Effector memory CD8-positive, alpha-beta T cell (primary cell): ENCODE results near the gene ZNF71.

Experiments used
- ATAC-seq: fragments of 150-1000 bp; cut with Tn5 transposase; replicated peaks from 2 replicates; pipeline ENCODE4 v1.10.0; 2021; ENCODE audit warnings: mild to moderate bottlenecking, moderate library complexity
- DNase-seq, 3 experiments: peaks; one replicate each; pipeline ENCODE4 v3.0.0; 2021
- H3K27ac Mint-ChIP-seq, 2 donors: one replicate each; pipeline ENCODE4 v1.8.0; 2022; ENCODE audit warnings: mild to moderate bottlenecking in 2 of 2, mixed read lengths in 2 of 2, moderate library complexity in 2 of 2
- H3K27me3 Mint-ChIP-seq, 2 donors: one replicate each; pipeline ENCODE4 v1.8.0; 2022; ENCODE audit warnings: mixed read lengths in 2 of 2
- H3K36me3 Mint-ChIP-seq: one replicate; pipeline ENCODE4 v1.8.0; 2022; ENCODE audit warnings: mild to moderate bottlenecking, moderate library complexity, mixed read lengths; ENCODE audit not compliant: insufficient read depth
- H3K4me1 Mint-ChIP-seq, 2 donors: one replicate each; pipeline ENCODE4 v1.8.0; 2022; ENCODE audit warnings: low read depth in 2 of 2, mixed read lengths in 2 of 2
- H3K4me3 Mint-ChIP-seq, 2 donors: one replicate each; pipeline ENCODE4 v1.8.0; 2022; ENCODE audit warnings: mild to moderate bottlenecking in 2 of 2, mixed read lengths in 2 of 2, moderate library complexity in 2 of 2
- H3K9me3 Mint-ChIP-seq, 2 donors: one replicate each; pipeline ENCODE4 v1.8.0; 2022; ENCODE audit warnings: mixed read lengths in 2 of 2

The ZNF71 gene

DNA sequence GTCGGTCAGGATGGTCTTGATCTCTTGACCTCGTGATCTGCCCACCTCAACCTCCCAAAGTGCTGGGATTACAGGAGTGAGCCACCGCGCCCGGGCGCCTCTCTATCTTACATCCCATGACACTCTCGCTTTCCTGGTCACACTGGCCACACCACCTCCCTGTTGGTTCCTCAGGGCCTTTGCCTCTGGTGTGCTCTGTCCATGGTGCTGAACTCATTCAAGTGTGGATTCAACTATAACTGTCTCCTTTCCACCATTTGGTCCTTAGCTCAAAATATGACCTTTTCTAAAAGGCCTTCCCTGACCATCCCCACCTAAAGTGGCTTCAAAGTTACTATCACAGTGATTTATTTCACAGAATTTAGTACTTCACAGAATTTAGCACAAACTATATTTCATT is 44.1 kb downstream of the ZNF71 start:
- Mint-ChIP-seq H3K4me1 (no peaks in the 10 kb centered on the region), H3K9me3 (peaks cover 18 to 21% of the 10 kb centered on the region in 2 donors), H3K27me3 (peaks cover 5 to 7% of the 10 kb centered on the region in 2 donors), H3K36me3 (no peaks in the 10 kb centered on the region), H3K27ac (no peak overlapping the region), H3K4me3 (no peak overlapping the region)
- ATAC-seq: no peak
- no peak for DNase-seq

DNA sequence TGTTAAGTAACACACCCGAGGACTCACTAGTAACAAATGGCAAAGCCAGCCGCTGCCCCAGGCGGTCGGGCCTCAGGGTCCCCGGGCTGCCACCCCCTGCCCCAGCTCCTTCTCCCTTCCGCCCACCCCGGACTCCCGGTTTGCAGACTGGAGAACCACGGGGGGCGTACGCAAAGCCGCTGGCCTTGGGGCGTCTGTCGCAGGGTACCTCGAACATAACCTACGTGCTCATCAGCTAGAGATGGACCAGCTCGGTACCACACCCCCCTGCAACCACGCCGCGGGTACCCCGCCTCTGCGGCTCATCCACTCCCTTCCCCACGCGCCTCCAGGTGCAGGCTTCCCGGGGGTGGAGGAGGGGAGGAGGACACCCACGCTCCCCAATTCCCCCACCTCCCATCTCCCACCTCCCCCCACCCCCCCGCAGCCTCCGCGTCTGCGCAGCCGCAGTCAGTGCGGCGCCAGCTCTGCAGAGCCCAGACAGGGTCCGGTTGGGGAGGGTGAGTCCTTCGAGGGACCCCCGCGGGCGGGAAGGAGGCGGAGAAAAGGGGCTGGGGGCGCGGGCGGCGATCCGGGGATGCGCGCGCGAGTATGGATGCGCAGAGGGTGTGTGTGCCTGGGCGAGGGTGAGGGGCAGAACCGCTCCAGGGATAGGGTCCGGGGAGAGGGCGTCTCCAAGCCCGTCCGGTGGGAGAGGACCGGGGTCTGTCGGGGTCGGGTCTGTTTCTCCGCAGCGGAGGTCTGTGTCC is 47.8 kb downstream of the ZNF71 start, which contains the start of gene SMIM17:
TSS of gene SMIM17 (plus strand) at position 449 of the 749 bp plus-strand sequence. CDS start 2,509 bp downstream, outside the sequence.
- H3K27me3 Mint-ChIP-seq: peaks cover 7 to 10% of the 10 kb centered on the region in 2 donors
- no peak within 1 kb of the TSS for H3K27ac Mint-ChIP-seq
- H3K4me1 Mint-ChIP-seq: no peaks in the 10 kb centered on the region
- ATAC-seq: no peak
- no peak within 1 kb of the TSS for H3K4me3 Mint-ChIP-seq
- H3K36me3 Mint-ChIP-seq: no peaks in the 10 kb centered on the region
- DNase-seq: no peak
- peaks cover 28 to 47% of the 10 kb centered on the region in 2 donors for H3K9me3 Mint-ChIP-seq

DNA sequence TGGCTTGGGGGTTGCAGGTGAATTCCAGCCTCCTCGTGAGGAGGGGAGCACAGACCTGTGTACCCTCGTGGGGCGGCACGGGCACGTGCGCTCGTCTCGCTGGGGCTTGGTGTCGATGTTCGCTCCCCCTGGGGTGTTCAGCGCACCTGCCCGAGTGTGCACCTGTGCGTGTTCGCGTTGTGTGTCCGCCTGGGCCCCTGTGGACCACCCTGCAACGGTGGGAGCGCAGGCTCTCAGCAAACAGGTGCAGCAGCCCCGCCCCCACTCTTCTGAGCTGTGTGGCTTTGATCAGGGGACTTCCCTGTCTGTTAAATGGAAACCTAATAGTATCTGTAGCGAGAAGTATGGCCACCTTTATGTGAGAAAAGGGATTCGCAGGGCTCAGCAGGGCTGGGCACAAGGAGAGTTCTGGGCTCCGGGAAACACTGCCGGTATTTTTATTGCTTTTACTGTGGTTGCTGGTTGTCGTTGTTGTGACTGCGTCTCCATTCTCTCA is 48.4 kb downstream of the ZNF71 start:
- Mint-ChIP-seq H3K27me3 (peaks cover 7 to 10% of the 10 kb centered on the region in 2 donors), H3K9me3 (peaks cover 31 to 50% of the 10 kb centered on the region in 2 donors), H3K4me1 (no peaks in the 10 kb centered on the region), H3K4me3 (no peak overlapping the region), H3K27ac (no peak overlapping the region), H3K36me3 (no peaks in the 10 kb centered on the region)
- ATAC-seq (no peak), DNase-seq (no peak)

DNA sequence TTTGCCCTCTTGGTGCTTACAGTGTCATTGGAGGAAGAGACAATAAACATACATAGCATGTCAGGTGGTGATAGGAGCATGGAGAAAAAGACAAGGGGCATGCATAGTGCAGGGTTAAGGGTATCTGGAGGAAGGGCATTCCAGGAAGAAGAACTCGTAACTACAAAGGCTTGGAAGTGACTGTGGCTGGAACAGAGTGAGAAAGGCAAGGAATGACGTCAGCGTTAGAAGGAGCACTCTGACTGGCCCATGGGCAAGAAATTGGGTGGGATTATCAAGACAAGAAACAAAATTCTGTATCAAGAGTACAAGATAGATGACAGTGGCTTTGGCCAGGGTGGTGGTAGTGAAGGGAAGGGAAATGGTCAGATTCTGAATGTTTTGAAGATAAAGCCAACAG is 59.0 kb downstream of the ZNF71 start:
- DNase-seq: no peak
- no peak overlapping the region for H3K4me3 Mint-ChIP-seq
- peaks cover 15 to 26% of the 10 kb centered on the region in 2 donors for H3K9me3 Mint-ChIP-seq
- no peaks in the 10 kb centered on the region for H3K27me3 Mint-ChIP-seq
- no peaks in the 10 kb centered on the region for H3K4me1 Mint-ChIP-seq
- H3K36me3 Mint-ChIP-seq: no peaks in the 10 kb centered on the region
- no peak for ATAC-seq
- no peak overlapping the region for H3K27ac Mint-ChIP-seq

DNA sequence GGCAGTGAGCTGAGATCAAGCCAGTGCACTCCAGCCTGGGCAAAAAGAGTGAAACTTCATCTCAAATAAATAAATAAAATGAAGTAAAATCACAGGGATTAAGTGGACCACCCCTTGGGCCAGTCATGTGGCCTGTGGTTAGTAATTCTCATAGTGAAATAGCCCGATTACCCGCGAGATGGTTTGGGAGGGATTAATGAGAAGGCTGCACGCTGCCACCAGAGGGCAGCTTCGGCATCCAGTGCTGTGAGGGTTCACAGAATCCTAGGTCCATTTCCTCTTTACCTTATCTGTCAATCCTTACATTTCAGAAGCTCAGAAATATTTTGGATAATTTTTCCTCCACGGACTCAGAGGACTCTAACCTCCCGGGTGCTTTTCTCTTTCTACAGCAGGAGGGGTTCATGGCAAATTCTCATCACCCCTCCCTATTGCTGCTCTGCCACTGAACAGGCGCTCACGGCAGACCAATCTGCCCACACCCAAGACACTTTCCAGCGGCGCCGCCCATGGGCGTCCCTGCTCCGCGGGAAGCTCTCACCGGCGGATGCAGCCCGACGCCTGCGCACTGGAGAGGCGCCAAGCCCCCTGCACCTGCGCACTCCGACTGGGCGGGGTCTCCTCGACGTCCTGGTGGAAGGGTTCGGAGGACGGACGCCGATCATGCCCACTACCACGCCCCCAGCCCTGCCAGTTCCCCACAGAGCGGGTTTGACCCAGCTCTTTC is 65.4 kb downstream of the ZNF71 start:
- no peak for ATAC-seq
- no peaks in the 10 kb centered on the region for H3K4me1 Mint-ChIP-seq
- peaks cover 6 to 23% of the 10 kb centered on the region in 2 donors for H3K9me3 Mint-ChIP-seq
- DNase-seq: no peak
- H3K4me3 Mint-ChIP-seq: no peak overlapping the region
- no peak overlapping the region for H3K27ac Mint-ChIP-seq
- no peaks in the 10 kb centered on the region for H3K36me3 Mint-ChIP-seq
- H3K27me3 Mint-ChIP-seq: no peaks in the 10 kb centered on the region

DNA sequence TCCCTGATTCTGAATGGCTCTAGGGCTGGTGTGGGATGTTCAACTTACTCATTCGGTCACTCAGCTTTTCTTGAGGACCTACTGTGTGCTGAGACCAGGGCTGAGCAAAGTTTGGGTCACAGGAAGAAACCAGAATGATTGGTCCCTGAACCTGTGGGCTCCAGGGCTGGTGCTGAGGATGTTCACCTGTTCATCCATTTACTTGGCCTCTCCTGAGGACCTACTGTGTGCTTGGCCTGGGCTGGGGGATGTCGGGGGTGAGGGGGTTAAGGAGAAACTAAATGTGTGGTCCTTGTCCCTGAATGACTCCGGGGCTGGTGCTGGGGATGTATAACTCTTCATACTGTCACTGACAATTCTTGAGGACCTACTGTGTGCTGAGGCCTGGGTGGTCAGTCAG is 66.1 kb downstream of the ZNF71 start:
- no peak overlapping the region for H3K27ac Mint-ChIP-seq
- no peaks in the 10 kb centered on the region for H3K4me1 Mint-ChIP-seq
- peaks cover 4 to 23% of the 10 kb centered on the region in 2 donors for H3K9me3 Mint-ChIP-seq
- ATAC-seq (no peak), DNase-seq (no peak)
- no peaks in the 10 kb centered on the region for H3K27me3 Mint-ChIP-seq
- H3K4me3 Mint-ChIP-seq: no peak overlapping the region
- H3K36me3 Mint-ChIP-seq: no peaks in the 10 kb centered on the region

DNA sequence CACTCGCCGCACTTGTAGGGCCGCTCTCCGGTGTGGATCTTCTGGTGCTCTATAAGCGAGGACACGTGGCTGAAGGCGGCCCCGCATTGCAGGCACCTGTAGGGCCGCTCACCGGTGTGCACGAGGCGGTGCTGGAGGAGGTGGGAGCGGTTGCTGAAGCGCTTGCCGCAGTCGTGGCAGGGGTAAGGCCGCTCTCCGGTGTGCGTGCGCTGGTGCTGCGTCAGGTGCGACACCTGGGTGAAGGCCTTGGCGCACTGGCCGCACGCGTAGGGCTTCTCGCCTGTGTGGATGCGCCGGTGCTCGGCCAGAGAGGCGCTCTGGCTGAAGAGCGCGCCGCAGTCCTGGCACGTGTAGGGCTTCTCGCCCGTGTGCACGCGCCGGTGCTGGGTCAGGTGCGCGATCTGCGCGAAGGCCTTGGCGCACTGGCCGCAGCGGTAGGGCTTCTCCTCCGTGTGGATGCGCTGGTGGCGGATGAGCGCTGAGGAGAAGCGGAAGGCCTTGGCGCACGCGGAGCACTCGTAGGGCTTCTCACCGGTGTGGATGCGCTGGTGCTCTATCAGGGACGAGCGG is 68.9 kb downstream of the ZNF71 start:
- no peak overlapping the region for H3K27ac Mint-ChIP-seq
- ATAC-seq: no peak
- peaks cover 0 to 1% of the 10 kb centered on the region in 2 donors for H3K4me1 Mint-ChIP-seq
- no peak for DNase-seq
- H3K36me3 Mint-ChIP-seq: no peaks in the 10 kb centered on the region
- peaks cover 6 to 15% of the 10 kb centered on the region in 2 donors for H3K9me3 Mint-ChIP-seq
- no peak overlapping the region for H3K4me3 Mint-ChIP-seq
- no peaks in the 10 kb centered on the region for H3K27me3 Mint-ChIP-seq

DNA sequence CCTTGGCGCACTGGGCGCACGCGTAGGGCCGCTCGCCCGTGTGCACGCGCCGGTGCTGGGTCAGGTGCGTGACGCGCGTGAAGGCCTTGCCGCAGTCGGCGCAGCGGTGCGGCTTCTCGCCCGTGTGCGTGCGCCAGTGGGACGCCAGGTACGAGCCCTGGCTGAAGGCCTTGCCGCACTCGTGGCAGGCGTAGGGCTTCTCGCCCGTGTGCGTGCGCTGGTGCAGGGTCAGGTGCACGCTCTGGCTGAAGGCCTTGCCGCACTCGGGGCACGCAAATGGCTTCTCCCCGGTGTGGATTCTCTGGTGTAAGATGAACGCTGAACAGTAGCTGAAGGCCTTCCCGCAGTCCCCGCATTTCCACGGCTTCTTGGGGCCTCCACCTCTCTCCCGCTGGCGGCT is 69.4 kb downstream of the ZNF71 start:
- Mint-ChIP-seq H3K9me3 (peaks cover 5 to 12% of the 10 kb centered on the region in 2 donors), H3K27me3 (no peaks in the 10 kb centered on the region), H3K36me3 (no peaks in the 10 kb centered on the region), H3K4me3 (no peak overlapping the region), H3K4me1 (peaks cover 0 to 1% of the 10 kb centered on the region in 2 donors), H3K27ac (no peak overlapping the region)
- ATAC-seq (no peak), DNase-seq (no peak)

DNA sequence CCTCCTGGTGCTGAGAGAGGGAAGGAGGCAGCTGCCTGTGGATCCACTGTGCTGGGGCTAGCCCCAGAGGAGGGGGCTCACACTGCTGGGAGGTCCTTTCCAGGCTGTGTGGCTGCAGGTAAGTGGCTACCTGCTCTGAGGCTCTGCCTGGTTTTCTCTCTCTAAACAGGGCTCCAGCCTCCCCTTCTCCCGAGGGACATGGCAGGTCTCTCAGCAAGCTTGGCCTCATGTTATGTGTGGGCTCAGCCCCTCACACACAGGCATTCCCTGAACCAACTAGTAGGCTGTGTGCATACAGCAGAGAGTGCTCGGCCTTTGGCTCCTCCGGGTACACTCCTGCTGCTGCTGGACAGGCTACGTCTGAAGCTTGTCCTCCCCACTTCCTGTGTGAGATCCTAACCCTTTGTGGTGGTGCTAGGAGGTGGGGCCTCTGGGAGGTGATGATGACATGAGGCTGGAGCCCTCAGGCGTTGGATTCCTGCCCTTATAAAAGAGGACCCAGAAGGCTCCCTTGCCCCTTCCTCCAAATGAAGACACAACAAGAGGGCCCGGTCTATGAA is 72.3 kb downstream of the ZNF71 start:
- DNase-seq: no peak
- H3K4me3 Mint-ChIP-seq: no peak overlapping the region
- peaks cover 0 to 10% of the 10 kb centered on the region in 2 donors for H3K4me1 Mint-ChIP-seq
- no peaks in the 10 kb centered on the region for H3K36me3 Mint-ChIP-seq
- H3K27ac Mint-ChIP-seq: no peak overlapping the region
- H3K27me3 Mint-ChIP-seq: no peaks in the 10 kb centered on the region
- peaks cover 5 to 11% of the 10 kb centered on the region in 2 donors for H3K9me3 Mint-ChIP-seq
- no peak for ATAC-seq

DNA sequence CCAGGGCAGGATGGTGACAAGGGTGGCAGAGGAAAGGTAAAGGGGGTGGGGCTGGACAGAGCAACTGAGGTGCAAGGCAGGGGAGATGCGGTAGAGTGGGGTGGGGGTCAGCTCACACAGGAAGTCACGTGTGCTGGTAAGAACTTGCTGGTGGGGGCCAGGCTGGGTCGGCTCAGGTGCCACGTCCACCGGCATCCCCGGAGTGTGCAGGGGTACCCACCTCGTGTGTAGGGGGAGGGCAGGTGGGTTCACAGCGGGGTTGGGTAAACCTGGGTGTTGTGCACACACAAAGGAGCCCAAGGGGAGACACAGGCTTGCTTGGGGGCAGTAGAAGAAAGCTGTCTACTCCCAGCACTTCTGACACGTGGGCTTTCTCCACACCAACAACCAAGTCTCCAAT is 73.6 kb downstream of the ZNF71 start:
- no peak overlapping the region for H3K4me3 Mint-ChIP-seq
- ATAC-seq (no peak), DNase-seq (no peak)
- no peaks in the 10 kb centered on the region for H3K36me3 Mint-ChIP-seq
- no peaks in the 10 kb centered on the region for H3K27me3 Mint-ChIP-seq
- peaks cover 7 to 11% of the 10 kb centered on the region in 2 donors for H3K9me3 Mint-ChIP-seq
- H3K27ac Mint-ChIP-seq: no peak overlapping the region
- H3K4me1 Mint-ChIP-seq: peaks cover 0 to 10% of the 10 kb centered on the region in 2 donors

DNA sequence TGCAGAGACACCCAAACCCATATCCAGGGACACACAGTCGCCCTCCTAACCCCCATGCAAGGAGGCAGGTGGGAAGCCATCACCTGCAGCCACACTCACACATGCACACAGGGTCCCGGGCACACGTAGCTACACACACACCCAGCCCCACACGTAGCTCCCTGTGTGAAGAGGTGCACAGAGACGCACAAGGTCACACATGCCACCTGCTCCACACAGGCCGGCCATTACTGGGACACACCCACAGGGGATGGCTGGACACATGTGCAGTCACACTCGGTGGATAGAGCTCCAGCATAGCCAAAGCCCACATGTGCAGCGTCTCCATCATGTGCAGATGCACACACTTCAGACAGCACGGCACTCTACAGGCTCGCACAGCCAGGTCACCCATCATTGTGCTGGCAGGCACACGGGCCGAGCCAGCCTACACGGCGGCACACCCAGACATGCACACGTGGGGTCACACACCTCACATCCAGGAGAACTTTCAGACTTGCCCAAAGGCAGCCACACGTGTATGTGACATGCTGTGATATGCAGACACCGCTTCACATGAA is 75.4 kb downstream of the ZNF71 start:
- Mint-ChIP-seq H3K4me1 (peaks cover 0 to 10% of the 10 kb centered on the region in 2 donors), H3K27ac (no peak overlapping the region), H3K27me3 (no peaks in the 10 kb centered on the region), H3K9me3 (peaks cover 5 to 7% of the 10 kb centered on the region in 2 donors), H3K4me3 (peak overlapping the region in 1 of 2 donors; percentile 82), H3K36me3 (no peaks in the 10 kb centered on the region)
- ATAC-seq: no peak
- no peak for DNase-seq

DNA sequence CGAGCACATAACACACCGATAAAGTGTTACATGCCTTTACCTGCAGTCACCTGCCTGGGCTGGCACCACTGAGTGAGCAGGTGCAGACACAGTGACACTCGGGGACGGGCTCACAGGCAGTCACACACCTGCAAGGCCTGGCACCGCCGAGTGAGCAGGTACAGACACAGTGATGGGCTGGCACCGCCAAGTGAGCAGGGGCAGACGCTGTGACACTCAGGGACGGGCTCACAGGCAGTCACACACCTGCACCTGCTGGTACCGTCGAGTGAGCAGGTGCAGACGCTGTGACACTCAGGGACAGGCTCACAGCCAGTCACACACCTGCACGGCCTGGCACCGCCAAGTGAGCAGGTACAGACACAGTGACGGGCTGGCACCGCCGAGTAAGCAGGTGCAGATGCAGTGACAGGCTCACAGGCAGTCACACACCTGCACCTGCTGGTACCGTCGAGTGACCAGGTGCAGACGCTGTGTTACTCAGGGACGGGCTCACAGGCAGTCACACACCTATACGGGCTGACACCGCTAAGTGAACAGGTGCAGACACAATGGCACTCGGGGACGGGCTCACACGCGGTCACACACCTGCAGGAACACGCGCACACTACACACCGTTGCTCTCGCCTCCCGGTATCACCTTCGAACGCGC is 76.0 kb downstream of the ZNF71 start:
- H3K27ac Mint-ChIP-seq: peak overlapping the region in 1 of 2 donors; percentile 55
- H3K27me3 Mint-ChIP-seq: no peaks in the 10 kb centered on the region
- no peaks in the 10 kb centered on the region for H3K36me3 Mint-ChIP-seq
- peaks cover 0 to 10% of the 10 kb centered on the region in 2 donors for H3K4me1 Mint-ChIP-seq
- peaks cover 5 to 7% of the 10 kb centered on the region in 2 donors for H3K9me3 Mint-ChIP-seq
- DNase-seq (no peak), ATAC-seq (peak; percentile 33)
- H3K4me3 Mint-ChIP-seq: peak overlapping the region; percentile 65 to 82
